SIG-M5 treated with dmso at 0.1 percent for 504 hours (cell line): ENCODE results near the gene VSTM5.
"Not testable (repeated sequence)": the region's sequence is repeated elsewhere in the genome, so short reads cannot be mapped to it uniquely, and the experiment has no call there.

Source experiments
- DNase-seq: peaks from one replicate; lab custom pipeline; 2025; ENCODE audit not compliant: unreplicated experiment; lab: John Stamatoyannopoulos, UW

The VSTM5 gene, protein sequence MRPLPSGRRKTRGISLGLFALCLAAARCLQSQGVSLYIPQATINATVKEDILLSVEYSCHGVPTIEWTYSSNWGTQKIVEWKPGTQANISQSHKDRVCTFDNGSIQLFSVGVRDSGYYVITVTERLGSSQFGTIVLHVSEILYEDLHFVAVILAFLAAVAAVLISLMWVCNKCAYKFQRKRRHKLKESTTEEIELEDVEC

DNA sequence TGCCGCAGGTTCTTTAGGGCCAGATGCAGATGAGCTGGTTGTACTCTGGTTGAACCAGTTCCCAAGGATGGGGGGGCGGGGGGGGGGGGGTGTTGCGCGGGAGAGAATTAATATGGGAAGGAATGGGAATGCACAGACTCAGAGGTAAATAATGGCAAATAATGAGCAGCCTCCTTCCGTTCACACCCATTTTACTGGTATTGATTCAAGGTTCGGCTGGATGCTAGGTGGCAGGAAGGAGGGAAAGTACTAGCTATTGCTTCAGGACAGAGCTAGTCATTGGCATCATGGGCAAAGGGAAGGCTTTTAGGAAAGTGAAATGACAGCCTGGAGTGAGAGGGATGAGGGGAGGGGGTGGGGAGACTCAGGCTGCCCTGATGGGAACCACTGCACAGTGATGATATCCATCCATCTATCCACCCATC is at the start of gene VSTM5:
VSTM5 (minus strand) TSS at position 25 of the 425 bp plus-strand sequence. CDS start 116 bp downstream, outside the sequence.
- DNase-seq: no peak

DNA sequence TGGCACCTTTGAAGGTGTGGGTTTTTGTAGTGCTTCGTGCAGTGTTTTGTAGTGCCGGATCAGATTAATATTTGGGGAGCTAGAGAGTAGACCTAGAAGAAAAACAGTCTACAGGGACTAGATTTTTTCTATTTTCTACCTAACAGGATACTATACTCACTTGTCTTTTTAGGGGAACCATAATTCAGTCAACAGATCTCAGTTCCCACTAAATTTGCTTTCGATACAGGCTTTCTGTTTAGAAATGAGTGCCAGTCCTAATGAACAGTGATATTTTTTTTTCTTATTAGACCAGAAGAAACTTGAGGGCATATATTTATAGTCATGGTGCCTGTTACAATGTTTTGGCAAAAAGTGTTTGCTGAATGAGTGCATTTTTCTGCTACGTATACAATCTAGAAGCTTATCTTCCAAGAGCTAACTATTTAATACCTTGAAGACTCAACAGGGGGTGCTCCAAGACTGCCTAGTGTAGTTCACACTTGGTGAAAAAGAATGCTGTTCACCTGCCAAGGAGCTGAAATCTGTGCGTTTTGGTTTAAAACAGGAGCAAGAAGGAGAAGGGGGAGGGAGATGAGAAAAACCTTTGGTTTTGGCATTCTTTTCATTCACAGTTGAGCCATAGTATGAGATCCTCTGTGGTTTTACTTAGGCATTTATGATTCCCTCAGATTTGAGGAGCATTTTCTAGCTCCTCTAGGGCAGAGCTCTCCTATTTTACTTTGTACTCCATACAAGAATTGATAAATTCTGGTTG is 44.9 kb upstream of the VSTM5 start:
- peak; percentile 16 for DNase-seq

DNA sequence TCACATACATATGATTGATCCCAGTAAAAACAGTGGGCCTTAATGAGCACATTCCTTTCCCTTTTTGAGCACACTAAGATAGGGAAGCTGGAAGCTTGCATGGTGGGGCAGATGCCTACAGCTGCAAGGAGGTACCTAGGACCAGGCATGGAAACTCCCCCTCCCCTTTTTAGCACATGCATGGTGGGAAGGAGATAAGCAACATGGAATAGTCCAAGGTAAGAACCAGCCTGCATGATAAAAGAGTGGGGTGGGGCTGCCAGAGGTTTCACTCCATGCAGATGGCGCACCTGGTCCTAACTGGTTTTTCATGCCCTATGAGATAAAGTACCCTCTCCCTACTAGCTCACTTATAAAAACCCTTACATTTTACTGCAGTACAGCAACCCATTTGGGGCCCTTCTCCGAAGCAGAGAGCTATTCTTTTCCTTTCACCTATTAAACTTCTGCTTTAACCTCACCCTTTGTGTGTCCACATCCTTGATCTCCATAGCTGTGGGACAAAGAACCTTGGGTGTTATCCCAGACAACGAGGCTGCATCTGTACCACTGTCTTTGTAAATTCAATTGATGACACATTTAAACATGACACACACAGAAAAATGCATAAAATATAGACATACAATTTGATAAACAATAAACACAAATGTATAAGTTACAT is 40.1 kb upstream of the VSTM5 start:
- no peak for DNase-seq

DNA sequence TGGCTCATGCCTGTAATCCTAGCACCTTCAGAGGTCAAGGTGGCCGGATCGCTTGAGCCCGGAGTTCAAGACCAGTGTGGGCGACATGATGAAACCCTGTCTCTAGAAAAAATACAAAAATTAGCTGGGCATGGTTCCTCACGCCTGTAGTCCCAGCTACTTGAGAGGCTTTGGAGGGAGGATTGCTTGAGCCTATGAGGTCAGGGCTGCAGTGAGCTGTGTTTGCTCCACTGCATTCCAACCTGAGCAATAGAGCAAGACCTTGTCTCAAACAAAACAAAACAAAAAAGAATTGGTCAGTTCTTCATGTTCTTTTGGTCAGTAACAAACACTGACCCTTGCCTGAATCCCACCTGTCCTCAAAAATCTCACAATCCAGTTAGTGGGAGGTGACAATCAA is 36.7 kb upstream of the VSTM5 start:
- no peak for DNase-seq

DNA sequence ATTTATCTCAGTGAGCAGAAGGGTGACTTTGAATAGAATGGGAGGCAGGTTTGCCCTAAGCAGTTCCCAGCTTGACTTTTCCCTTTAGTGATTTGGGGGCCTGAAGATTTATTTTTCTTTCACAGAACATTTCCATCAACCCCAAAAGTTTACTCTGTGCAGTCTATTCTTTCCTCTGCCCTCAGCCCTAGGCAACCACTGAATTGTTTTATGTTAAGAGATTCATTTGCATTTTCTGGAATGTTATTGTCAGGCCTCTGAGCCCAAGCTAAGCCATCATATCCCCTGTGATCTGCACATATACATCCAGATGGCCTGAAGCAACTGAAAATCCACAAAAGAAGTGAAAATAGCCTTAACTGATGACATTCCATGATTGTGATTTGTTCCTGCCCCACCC is 28.7 kb upstream of the VSTM5 start:
- not testable (repeated sequence) for DNase-seq

DNA sequence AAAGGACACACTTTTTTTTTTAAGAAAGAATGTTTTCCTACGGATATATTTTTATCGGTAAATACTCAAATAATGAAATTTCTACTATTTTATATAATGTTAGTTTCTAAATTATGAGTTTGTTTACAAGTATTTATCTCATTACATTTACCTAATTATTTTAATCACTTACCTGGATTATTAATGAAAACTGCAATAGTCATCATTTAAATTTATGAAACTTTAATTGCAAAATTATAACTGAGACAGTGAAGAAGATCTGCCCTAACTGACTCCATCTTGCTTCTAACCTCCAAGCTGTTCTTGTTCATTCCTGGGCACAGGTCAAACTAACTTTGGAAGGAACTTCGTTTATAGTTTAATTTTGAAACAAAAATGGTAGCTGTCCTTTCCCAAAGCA is 25.2 kb upstream of the VSTM5 start:
- DNase-seq: no peak

DNA sequence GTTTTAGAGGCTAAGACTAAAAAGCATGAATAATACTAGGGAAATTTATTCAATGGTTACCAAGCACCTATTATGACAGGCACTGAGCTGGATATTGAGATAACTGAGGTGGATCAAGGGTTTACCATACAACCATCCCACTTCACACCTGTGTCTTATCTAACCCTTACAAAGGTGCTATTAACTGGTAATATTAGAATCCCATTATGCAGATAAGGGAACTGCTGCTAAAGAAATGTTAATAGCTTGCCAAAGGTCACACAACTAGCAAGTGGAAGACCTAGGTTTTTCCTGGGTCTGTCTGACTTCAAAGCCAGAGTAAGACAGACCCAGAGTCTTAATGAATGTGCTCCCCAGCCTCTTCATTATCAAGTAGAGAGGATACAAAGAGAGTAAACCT is 21.1 kb upstream of the VSTM5 start:
- DNase-seq: no peak

DNA sequence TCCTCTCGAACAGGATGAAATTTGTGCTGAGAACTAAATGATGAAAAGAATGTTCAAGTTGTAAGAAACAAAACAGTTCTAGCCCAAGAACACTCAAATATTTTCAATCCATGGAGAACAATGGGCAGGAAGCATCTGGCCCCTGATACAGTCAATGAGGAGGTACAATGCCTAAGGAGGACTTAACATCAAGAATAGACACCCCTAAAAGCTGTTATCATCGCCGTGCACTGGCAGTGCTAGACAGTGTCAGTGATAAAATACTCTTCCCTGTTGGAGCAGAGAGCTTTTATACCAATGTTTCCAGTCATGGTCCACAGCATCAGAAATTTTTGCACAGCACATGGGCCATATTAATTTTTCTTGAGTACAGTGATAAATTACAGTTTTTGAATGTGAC is 20.2 kb upstream of the VSTM5 start:
- DNase-seq: no peak

DNA sequence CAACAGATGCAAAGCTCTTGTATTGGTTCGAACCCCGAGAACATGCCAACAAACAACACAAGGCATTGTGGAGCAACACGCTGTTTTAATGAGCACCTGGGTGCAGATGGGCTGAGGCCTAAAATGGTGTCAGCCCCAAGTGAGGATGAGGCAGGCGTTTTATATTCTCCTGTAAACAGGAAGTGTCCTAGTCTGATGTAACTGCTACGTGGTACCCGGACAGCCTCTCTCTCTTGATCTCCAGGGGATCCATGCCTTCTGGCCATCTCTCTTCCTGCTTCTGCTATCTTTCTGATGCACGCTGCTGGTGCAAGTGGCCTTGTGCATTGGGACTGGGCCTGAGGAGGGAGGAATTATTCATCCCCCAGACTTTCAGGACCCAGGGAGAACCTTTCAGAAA is 19.4 kb upstream of the VSTM5 start:
- no peak for DNase-seq

DNA sequence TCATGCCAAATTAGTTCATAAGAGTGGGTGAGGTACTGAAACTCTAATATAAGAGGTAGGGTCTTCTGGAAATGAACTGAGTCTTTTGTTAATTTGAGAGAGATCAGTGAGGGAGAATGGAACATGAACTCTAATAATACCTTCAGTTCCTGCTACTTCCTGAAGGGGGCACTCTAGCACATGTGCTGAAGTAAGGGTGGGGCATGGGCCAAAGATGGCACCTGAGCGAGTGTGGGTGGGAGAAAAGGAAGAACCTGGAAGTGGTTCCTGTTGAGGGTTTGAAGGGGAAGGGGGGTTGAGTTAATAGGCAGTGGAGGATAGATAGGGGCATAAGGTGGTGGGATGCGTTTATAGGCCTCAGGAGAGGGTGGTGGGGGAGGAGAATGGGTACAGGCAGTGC is 18.0 kb upstream of the VSTM5 start:
- DNase-seq: not testable (repeated sequence)

DNA sequence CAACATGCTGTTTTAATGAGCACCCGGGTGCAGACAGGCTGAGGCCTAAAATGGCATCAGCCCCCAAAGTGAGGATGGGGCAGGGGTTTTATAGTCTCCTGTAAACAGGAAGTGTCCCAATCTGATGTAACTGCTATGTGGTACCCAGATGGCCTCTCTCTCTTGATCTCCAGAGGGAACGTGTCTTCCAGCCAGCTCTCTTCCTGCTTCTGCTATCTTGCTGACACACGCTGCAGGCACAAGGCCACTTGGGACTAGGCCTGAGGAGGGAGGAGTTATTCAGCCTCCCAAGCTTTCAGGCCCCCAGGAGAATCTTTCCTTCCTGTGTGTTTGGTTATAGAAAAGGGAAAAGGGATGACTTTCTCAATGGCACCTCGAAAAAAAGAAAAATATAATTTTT is 11.4 kb upstream of the VSTM5 start:
- no peak for DNase-seq

DNA sequence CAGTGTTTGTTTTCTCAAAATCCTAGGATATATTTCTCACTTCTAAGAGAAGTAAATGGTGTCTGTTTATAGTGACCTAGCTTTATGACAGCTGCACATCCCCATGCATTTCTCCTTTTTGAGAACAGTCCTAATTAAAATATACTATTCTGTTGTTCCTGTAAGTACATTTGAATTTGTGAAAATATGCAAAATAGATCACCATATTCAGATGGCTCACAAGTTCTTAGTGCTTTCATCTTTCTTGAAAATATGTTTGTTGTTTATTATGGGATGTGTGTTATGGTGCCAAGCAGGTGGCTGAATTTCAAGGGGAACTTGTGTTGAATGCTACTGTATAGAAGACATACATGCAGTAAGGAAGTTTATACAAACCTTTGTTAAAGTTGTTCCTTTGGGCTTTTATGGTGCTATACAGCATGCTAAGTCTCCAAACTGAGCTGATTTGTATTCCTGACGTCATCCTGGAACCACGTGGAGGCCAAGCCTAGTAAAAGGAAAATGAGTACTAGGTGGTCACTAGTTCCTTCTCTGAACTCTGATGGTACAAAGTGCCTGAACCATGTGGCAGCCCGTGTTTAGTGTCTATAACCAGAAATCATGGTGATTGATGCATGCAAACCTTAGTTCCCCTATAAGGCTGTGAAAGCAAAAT is 7.8 kb upstream of the VSTM5 start:
- no peak for DNase-seq

DNA sequence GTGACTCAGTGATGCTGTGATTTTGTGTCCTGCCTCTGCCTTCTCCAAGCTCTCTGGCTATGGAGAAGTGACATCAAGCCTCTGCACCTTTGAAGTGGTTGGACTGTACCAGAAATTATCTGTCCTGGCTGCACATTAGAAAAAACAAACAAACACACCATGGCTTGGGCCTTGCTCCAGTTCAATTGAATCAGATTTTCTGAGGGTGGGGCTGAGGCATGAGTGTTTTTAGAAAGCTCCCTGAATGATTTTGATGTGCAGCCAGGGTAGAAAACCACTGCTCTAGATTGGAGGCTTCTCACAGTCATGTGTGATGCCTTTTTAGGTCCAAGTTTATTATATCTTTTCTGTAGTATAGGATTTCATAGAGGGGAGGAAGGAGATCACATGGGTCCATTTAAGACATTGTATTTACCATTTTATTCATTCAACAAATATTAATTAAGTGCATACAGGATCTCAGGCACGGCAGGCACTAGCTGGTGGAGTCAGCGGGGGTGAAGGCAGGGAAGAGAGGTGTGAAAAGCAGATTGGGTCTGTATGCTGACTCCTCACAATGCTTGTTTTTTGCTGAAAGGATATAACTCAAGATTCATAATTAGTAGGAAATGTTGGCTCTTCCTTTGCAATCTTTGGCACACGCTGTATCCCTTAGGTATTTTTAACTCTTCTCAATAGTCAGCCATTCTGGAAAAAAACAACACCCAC is 7.1 kb upstream of the VSTM5 start:
- no peak for DNase-seq

DNA sequence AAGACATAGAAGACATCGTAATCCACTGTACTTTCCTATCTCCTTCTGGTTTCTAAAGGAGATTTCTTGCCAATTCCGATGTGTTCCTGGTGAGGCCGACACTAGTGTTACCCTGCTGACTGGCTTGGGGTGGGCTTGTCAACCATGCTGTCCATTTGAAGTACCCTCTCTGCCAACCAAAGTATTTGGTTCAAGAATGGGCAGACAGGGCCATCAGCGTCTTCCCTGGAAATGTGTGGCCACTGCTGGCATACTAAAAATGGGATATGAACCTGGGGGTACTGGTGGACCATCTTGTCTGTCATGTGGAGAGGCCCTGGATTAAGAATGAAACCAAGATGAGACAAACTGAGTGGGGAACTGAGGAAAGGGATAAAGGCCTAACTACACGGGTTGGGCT is 1.8 kb upstream of the VSTM5 start:
- DNase-seq: no peak

DNA sequence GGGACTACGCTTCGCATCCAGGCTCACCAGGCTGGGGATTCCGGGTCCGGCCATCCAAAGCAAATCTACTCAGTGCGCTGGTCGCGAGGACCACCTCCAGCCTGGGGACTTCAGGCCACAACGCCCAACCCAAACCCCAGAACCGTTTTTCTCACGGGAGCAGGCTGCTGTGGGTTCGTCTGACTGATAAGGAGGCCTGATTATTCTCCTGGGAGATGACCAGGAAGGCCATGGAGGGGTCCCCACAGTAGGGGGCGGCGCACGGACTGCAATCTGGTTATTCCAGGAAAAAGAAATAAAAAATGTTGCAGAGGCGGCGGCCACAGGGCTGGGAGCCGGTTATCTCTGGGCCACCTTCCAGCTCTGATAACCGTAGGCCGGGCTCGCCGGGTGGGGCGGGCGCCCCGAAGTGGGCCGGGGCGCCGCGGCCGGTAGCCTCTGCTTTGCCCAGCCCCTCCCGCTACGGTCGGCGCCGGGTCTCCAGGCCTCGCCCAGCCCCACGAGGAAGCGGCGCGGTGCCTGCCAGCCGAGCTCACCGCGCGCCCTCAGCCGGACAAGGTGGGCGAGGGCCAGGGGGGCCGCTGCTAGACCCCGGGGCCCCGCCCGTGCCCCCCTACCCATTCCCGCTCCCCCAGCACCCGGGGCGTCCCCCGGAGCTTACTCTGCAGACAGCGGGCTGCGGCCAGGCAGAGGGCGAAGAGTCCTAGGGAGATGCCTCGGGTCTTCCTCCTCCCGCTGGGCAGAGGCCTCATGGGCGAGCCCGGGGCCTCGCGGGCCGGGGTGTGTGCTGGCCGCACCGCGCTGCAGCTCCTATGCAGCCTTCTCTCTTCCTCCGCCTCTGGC is 446 bp downstream of the VSTM5 start:
- no peak for DNase-seq

DNA sequence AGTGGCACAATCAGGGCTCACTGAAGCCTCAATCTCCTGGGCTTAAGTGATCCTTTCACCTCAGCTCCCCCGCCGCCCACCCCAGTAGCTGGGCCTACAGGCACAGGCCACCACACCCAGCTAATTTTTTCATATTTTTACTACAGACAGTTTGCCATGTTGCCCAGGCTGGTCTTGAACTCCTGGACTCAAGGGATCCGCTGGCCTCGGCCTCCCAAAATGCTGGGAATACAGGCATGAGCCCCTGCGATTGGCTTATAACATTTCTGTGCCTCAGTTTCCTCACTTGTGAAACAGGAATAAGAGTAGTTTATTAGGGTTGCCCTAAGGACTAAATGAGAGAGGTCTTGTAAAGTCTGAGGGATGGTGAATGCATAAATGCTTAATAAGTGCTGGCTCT is 1.2 kb downstream of the VSTM5 start:
- DNase-seq: no peak

DNA sequence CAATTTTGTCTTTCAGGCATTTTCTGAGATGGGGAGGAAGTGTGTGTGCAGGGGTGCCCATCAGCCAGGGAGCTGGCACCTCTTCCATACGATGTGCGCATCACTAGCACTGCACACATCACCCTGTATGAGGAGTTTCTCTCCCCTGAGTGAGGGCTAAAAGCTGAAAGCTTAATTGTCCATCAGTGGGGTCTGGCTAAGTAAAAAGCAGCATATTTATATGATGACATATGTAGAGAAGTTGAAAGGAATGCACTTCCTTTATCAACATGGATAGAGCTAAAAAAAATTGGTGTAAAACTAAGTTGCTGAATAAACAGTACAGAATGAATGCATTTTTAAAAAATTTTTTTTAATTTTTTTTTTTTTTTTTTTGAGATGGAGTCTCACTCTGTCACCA is 4.0 kb downstream of the VSTM5 start:
- DNase-seq: no peak

DNA sequence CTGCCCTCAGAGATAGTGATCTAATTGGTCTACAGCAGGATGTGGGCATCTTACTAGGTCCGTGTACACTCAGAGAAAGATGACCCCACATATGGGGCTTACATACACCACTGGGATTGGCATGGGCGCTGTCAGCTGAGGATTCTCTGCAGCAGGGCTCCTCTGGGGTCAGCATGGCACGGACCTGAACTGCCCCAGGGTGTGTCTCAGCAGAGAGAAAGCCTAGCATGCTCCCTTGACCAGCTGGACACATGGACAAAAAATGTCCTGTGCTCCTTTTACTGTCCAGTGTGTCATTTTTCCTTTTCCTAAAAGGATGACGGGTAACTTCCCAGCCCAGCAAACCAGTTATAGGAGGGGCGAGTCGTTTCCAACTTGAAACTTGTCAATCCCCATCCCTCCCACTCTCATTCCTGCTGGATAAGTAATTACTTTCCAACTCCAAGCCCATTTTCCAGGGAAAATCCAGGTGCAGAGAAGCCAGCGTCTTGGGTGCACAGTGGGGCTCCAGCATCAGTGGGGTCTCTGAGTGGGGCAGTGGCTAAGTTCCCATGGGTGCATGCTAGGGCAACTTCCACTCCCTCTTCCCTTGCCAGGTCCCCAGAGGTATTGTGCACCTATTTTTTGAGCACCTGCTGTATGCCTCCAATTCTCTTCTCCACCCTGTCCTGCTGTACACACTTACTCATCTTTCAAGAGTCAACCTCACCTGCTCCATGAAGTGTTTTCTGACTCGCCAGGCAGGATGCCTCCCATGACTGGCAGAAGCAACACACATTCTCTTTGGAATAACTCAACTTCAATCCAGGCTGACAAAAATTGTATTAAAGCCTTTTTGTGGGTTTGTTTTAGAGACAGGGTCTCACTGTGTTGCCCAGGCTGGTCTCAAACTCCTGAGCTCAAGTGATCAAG is 5.0 kb downstream of the VSTM5 start:
- no peak for DNase-seq

DNA sequence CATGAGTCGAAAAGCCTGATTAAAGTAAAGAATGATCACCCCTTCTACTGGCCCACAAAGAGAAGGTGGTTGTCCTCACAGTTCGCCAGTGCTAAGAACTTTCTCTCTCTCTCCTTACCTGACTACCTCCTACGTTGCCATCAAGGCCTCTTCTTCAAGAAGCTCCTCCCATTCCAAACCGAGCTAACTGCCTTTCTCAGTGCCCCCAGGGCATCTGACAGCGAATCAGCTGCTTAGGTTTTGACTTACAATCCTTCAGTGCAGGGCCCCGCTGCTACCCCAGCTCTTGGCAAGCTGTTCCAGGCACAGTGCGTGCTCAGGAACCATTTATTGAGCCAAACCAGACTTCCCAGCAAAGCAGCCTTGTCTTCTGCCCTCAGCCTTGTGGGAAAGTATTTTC is 5.8 kb downstream of the VSTM5 start:
- no peak for DNase-seq
